OCI-LY7 (cell line): Measurements from ENCODE around the gene CLP1.

Experiments
- EZH2phosphoT487 ChIP-seq: fragments of 200-600 bp; sonication (generic); IDR thresholded peaks from 2 replicates; pipeline ENCODE4 v1.6.1; 2018; ENCODE audit warnings: low read depth, borderline replicate concordance, mild to moderate bottlenecking, mixed run types, antibody characterized with exemption, low read length, moderate library complexity, mixed read lengths
- TF ChIP-seq, protein P1 (sequence below): fragments of 200-600 bp; sonication (generic); conservative IDR thresholded peaks from 2 replicates; pipeline ENCODE4 v1.5.1; 2014; ENCODE audit warnings: mild to moderate bottlenecking, antibody characterized with exemption, low read length, moderate library complexity, mixed read lengths

- TF ChIP-seq, protein P1, sequence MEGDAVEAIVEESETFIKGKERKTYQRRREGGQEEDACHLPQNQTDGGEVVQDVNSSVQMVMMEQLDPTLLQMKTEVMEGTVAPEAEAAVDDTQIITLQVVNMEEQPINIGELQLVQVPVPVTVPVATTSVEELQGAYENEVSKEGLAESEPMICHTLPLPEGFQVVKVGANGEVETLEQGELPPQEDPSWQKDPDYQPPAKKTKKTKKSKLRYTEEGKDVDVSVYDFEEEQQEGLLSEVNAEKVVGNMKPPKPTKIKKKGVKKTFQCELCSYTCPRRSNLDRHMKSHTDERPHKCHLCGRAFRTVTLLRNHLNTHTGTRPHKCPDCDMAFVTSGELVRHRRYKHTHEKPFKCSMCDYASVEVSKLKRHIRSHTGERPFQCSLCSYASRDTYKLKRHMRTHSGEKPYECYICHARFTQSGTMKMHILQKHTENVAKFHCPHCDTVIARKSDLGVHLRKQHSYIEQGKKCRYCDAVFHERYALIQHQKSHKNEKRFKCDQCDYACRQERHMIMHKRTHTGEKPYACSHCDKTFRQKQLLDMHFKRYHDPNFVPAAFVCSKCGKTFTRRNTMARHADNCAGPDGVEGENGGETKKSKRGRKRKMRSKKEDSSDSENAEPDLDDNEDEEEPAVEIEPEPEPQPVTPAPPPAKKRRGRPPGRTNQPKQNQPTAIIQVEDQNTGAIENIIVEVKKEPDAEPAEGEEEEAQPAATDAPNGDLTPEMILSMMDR = no peak
- TF ChIP-seq EZH2phosphoT487 = no peak
These were observed 41.0 kb upstream of the CLP1 start for GRCh38 chr11:57616595-57616994.
